Stimulated activated naive CD8-positive, alpha-beta T cell treated with anti-CD3 and anti-CD28 coated beads, Interleukin-15, Interleukin-2, amounts not matched to agents 100 ng/mL and 50 ng/mL, for 24 hours (primary cell): ENCODE measurements around the gene MYH10.
"Not testable (repeated sequence)": the region's sequence is repeated elsewhere in the genome, so short reads cannot be mapped to it uniquely, and the experiment has no call there.

Experiments
- H3K27ac Mint-ChIP-seq: one replicate; pipeline ENCODE4 v1.8.0; 2021; ENCODE audit warnings: mild to moderate bottlenecking, mixed read lengths
- H3K27me3 Mint-ChIP-seq: one replicate; pipeline ENCODE4 v1.8.0; 2021; ENCODE audit warnings: mixed read lengths
- H3K36me3 Mint-ChIP-seq: one replicate; pipeline ENCODE4 v1.8.0; 2021; ENCODE audit warnings: low read depth, mixed read lengths
- H3K4me1 Mint-ChIP-seq: one replicate; pipeline ENCODE4 v1.8.0; 2021; ENCODE audit warnings: low read depth, mixed read lengths
- H3K4me3 Mint-ChIP-seq: one replicate; pipeline ENCODE4 v1.8.0; 2021; ENCODE audit warnings: mild to moderate bottlenecking, mixed read lengths
- H3K9me3 Mint-ChIP-seq: one replicate; pipeline ENCODE4 v1.8.0; 2021; ENCODE audit warnings: mixed read lengths

Gene MYH10

GRCh38 chr17:8563981-8564602 is 66.4 kb downstream of the MYH10 start:
- no peaks in the 10 kb centered on the region for H3K4me1 Mint-ChIP-seq
- no peaks in the 10 kb centered on the region for H3K36me3 Mint-ChIP-seq
- no peaks in the 10 kb centered on the region for H3K27me3 Mint-ChIP-seq
- no peaks in the 10 kb centered on the region for H3K9me3 Mint-ChIP-seq
- H3K27ac Mint-ChIP-seq = no peak overlapping the region
- H3K4me3 Mint-ChIP-seq = no peak overlapping the region

- Mint-ChIP-seq H3K4me3 (no peak overlapping the region), H3K9me3 (no peaks in the 10 kb centered on the region), H3K36me3 (no peaks in the 10 kb centered on the region), H3K27me3 (no peaks in the 10 kb centered on the region), H3K27ac (no peak overlapping the region), H3K4me1 (no peaks in the 10 kb centered on the region)
These were observed 67.3 kb downstream of the MYH10 start for GRCh38 chr17:8563024-8563776.

DNA sequence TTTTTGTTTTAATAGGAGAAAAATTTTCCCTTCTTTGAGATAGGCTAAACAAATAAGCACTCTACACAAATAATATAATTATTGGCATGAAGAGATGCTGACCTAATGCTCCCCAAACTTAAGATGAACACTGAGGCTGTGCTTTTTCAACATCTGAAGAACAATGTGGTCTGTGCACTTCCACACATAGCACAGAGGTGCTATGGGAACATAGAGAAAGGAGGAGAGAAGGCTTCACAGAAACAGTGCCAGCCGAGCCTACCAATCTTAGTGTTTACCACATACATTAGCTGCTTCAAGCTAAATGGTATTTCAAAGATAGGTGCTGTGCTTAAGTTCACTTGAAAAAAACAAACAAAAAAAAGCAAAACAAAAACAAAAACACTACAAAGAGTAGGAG is 72.4 kb downstream of the MYH10 start:
- Mint-ChIP-seq H3K36me3 (no peaks in the 10 kb centered on the region), H3K4me1 (no peaks in the 10 kb centered on the region), H3K27ac (no peak overlapping the region), H3K27me3 (peaks cover 18% of the 10 kb centered on the region), H3K4me3 (no peak overlapping the region), H3K9me3 (no peaks in the 10 kb centered on the region)

DNA sequence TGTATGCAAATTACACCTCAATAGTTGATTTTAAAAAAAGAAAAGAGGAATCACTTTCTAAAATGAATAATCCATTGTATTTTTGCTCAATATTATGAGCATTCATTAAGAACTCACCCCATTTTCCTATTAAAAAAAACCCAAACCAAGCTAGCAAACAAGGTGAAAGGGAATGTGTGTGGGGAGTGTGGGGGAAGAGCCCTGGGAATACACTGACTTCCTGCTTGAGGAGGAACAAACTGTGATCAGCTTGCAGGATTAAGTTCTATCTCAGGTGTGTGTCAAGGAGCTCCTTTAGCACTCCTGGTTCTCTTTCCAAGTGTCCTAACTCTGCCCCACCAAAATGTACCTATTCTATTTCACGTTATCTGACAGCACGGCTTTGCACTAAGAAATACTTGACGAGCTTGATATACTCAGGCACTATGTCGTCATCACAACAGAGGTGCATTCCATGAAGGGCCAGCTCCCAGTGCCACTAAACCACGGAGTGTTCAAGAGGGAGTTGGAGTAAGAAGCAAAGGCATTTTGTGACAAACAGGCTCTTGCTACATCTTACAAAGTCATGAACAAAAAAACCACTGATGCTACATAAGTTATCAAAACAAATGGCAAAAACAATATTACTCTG is 73.2 kb downstream of the MYH10 start:
- H3K4me3 Mint-ChIP-seq = no peak overlapping the region
- H3K9me3 Mint-ChIP-seq = no peaks in the 10 kb centered on the region
- H3K27me3 Mint-ChIP-seq = peaks cover 26% of the 10 kb centered on the region
- no peaks in the 10 kb centered on the region for H3K4me1 Mint-ChIP-seq
- H3K36me3 Mint-ChIP-seq = no peaks in the 10 kb centered on the region
- H3K27ac Mint-ChIP-seq = no peak overlapping the region

DNA sequence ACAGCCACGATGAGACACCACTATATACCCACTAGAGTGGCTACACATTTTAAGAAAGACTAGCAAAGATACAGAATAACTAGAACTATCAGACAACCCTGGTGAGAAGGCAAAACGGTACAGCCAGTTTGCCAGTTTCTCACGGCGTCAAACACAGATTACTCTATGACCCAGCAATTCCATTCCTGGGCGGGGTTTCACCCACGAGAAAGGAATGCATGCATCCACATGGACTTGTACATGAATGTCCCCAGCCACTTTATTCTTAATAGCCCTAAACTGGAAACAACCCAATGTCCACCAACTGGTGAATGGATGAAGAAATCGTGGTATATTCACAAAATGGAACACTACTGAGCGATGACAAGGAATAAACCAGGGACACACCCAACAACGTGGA is 74.5 kb downstream of the MYH10 start:
- Mint-ChIP-seq H3K36me3 (no peaks in the 10 kb centered on the region), H3K27ac (no peak overlapping the region), H3K27me3 (peaks cover 29% of the 10 kb centered on the region), H3K4me3 (no peak overlapping the region), H3K9me3 (no peaks in the 10 kb centered on the region), H3K4me1 (no peaks in the 10 kb centered on the region)

GRCh38 chr17:8555062-8555461 is 75.5 kb downstream of the MYH10 start:
- Mint-ChIP-seq H3K4me1 (no peaks in the 10 kb centered on the region), H3K36me3 (no peaks in the 10 kb centered on the region), H3K9me3 (no peaks in the 10 kb centered on the region), H3K27ac (no peak overlapping the region), H3K4me3 (no peak overlapping the region), H3K27me3 (peaks cover 29% of the 10 kb centered on the region)

- Mint-ChIP-seq H3K27ac (no peak overlapping the region), H3K4me3 (no peak overlapping the region), H3K4me1 (no peaks in the 10 kb centered on the region), H3K27me3 (peaks cover 28% of the 10 kb centered on the region), H3K9me3 (no peaks in the 10 kb centered on the region), H3K36me3 (no peaks in the 10 kb centered on the region)
These were observed 77.8 kb downstream of the MYH10 start for GRCh38 chr17:8552577-8553320.

- no peaks in the 10 kb centered on the region for H3K36me3 Mint-ChIP-seq
- H3K4me3 Mint-ChIP-seq = no peak overlapping the region
- H3K27me3 Mint-ChIP-seq = no peaks in the 10 kb centered on the region
- no peaks in the 10 kb centered on the region for H3K4me1 Mint-ChIP-seq
- H3K9me3 Mint-ChIP-seq = no peaks in the 10 kb centered on the region
- H3K27ac Mint-ChIP-seq = no peak overlapping the region
These were observed 87.7 kb downstream of the MYH10 start for GRCh38 chr17:8542599-8543502.

- not testable (repeated sequence) for H3K36me3 Mint-ChIP-seq, H3K27me3 Mint-ChIP-seq, H3K27ac Mint-ChIP-seq, H3K4me1 Mint-ChIP-seq, H3K9me3 Mint-ChIP-seq, H3K4me3 Mint-ChIP-seq
These were observed 90.5 kb downstream of the MYH10 start for GRCh38 chr17:8539976-8540375.

GRCh38 chr17:8537734-8538133 is 92.8 kb downstream of the MYH10 start:
- Mint-ChIP-seq H3K4me1 (no peaks in the 10 kb centered on the region), H3K27ac (no peak overlapping the region), H3K9me3 (no peaks in the 10 kb centered on the region), H3K27me3 (no peaks in the 10 kb centered on the region), H3K36me3 (no peaks in the 10 kb centered on the region), H3K4me3 (no peak overlapping the region)

DNA sequence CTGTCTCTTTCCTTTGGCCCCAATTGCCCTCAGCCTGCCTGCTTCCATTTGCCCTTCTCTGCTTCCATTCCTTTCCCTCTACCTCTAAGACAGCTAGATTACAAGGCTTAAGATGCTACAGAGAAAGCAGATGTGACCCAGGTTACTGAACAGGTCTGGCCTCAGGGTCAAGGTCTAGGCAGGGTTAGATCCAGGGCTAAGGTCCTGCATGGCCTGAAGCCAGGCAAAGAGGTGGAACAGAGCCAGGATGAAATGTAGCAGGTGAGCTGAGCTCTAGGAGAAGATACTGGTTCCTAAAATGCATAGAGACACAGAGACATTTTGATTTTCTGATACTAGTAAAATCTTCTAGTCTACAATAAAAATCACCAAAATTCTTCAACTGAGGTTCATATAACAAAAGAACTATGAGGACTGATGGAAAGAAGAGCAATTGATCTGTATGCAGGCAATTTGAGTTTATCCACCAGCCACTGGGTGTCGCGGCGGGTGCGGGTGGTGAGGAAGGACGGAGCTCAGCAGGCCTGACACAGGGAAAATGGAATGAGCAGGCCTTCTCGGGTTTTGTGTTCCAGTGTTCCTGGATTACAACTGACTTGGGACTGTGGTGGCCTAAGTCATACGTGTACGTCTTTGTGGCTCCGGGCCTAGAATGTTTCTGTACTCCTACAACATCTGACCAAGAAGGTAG is 95.9 kb downstream of the MYH10 start:
- no peaks in the 10 kb centered on the region for H3K4me1 Mint-ChIP-seq
- H3K9me3 Mint-ChIP-seq = no peaks in the 10 kb centered on the region
- no peak overlapping the region for H3K27ac Mint-ChIP-seq
- H3K27me3 Mint-ChIP-seq = no peaks in the 10 kb centered on the region
- no peaks in the 10 kb centered on the region for H3K36me3 Mint-ChIP-seq
- H3K4me3 Mint-ChIP-seq = no peak overlapping the region

GRCh38 chr17:8532021-8532420 is 98.5 kb downstream of the MYH10 start:
- H3K4me1 Mint-ChIP-seq = no peaks in the 10 kb centered on the region
- H3K27ac Mint-ChIP-seq = no peak overlapping the region
- no peaks in the 10 kb centered on the region for H3K27me3 Mint-ChIP-seq
- H3K36me3 Mint-ChIP-seq = no peaks in the 10 kb centered on the region
- no peaks in the 10 kb centered on the region for H3K9me3 Mint-ChIP-seq
- no peak overlapping the region for H3K4me3 Mint-ChIP-seq

GRCh38 chr17:8522577-8522976 is 107.9 kb downstream of the MYH10 start:
- Mint-ChIP-seq H3K27me3 (no peaks in the 10 kb centered on the region), H3K27ac (no peak overlapping the region), H3K9me3 (no peaks in the 10 kb centered on the region), H3K36me3 (no peaks in the 10 kb centered on the region), H3K4me1 (no peaks in the 10 kb centered on the region), H3K4me3 (no peak overlapping the region)

- Mint-ChIP-seq H3K4me1 (no peaks in the 10 kb centered on the region), H3K36me3 (no peaks in the 10 kb centered on the region), H3K9me3 (no peaks in the 10 kb centered on the region), H3K4me3 (no peak overlapping the region), H3K27me3 (no peaks in the 10 kb centered on the region), H3K27ac (no peak overlapping the region)
These were observed 109.5 kb downstream of the MYH10 start for GRCh38 chr17:8520981-8521380.
